Stimulated activated CD8-positive, alpha-beta memory T cell treated with anti-CD3 and anti-CD28 coated beads, Interleukin-12 subunit alpha, Interleukin-12 subunit beta, amount 100 ng/mL, for 1 hour (primary cell): ENCODE measurements around the gene UGGT2.
"Not testable (repeated sequence)": the region's sequence is repeated elsewhere in the genome, so short reads cannot be mapped to it uniquely, and the experiment has no call there.

ENCODE experiments used
- DNase-seq: peaks from one replicate; pipeline ENCODE4 v3.0.0-alpha.2; 2020; ENCODE audit warnings: low read depth

The UGGT2 gene

GRCh38 chr13:95793018-95793555 is 260.1 kb downstream of the UGGT2 start:
- no peak for DNase-seq

GRCh38 chr13:95791084-95791722 is 262.0 kb downstream of the UGGT2 start:
- DNase-seq: no peak

GRCh38 chr13:95789315-95789714 is 263.9 kb downstream of the UGGT2 start:
- not testable (repeated sequence) for DNase-seq

- no peak for DNase-seq
Observed at GRCh38 chr13:95788100-95788463, 265.1 kb downstream of the UGGT2 start.

- DNase-seq: no peak
Observed at GRCh38 chr13:95787356-95788099, 265.7 kb downstream of the UGGT2 start.

GRCh38 chr13:95784900-95785290 is 268.3 kb downstream of the UGGT2 start:
- DNase-seq: no peak

GRCh38 chr13:95784161-95784899 is 268.9 kb downstream of the UGGT2 start:
- DNase-seq: no peak

- DNase-seq: no peak
Observed at GRCh38 chr13:95783747-95784146, 269.5 kb downstream of the UGGT2 start.

- DNase-seq: not testable (repeated sequence)
Observed at GRCh38 chr13:95781940-95782339, 271.3 kb downstream of the UGGT2 start.

- DNase-seq: no peak
Observed at GRCh38 chr13:95781016-95781415, 272.2 kb downstream of the UGGT2 start.

GRCh38 chr13:95779522-95779921 is 273.7 kb downstream of the UGGT2 start:
- no peak for DNase-seq

GRCh38 chr13:95771905-95772304 is 281.3 kb downstream of the UGGT2 start:
- DNase-seq: no peak

- no peak for DNase-seq
Observed at GRCh38 chr13:95763601-95764000, 289.6 kb downstream of the UGGT2 start.

GRCh38 chr13:95762626-95763025 is 290.6 kb downstream of the UGGT2 start:
- not testable (repeated sequence) for DNase-seq

GRCh38 chr13:95756072-95756471 is 297.1 kb downstream of the UGGT2 start:
- no peak for DNase-seq

GRCh38 chr13:95754069-95754468 is 299.1 kb downstream of the UGGT2 start:
- no peak for DNase-seq

GRCh38 chr13:95752677-95753076 is 300.5 kb downstream of the UGGT2 start:
- DNase-seq: no peak
